Mammary epithelial cell (primary cell): ENCODE results near the gene FAM110C.

Experiments used
- EZH2 ChIP-seq: IDR thresholded peaks from 2 replicates; pipeline ENCODE4 v1.6.1; 2012; ENCODE audit warnings: low read length, inconsistent platforms, borderline replicate concordance
- TF ChIP-seq, protein P1 (sequence below), 2 donors: IDR thresholded peaks in 1 of 2; conservative IDR thresholded peaks in 1 of 2; 2 replicates each; pipeline ENCODE4 v1.5.1; 2011 to 2012; ENCODE audit warnings: inconsistent platforms in 2 of 2, low read length in 2 of 2, mild to moderate bottlenecking in 2 of 2, control low read depth in 1 of 2, low read depth in 1 of 2; ENCODE audit not compliant: insufficient read depth in 1 of 2; ENCODE audit errors: extremely low read depth in 1 of 2

DNA sequence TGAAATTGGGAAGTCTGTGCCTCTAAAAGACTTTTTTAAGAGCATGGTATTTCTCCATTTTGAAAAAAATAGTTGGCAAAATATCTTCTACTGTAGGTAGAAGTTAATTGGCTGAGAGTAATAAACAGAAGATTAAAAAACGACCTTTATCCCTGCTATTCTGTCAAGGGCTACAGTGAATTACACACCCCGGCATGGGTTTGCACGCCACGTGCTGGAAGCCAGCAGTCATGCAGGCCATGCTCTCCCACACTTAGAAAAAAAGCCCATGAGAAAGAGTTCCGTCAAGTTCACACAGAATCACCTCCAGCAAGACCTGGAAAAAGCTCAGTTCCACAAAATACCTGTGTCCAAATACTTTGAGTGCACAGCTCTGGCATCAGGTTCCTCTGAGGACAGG is 26.8 kb downstream of the FAM110C start:
- TF ChIP-seq, protein P1, sequence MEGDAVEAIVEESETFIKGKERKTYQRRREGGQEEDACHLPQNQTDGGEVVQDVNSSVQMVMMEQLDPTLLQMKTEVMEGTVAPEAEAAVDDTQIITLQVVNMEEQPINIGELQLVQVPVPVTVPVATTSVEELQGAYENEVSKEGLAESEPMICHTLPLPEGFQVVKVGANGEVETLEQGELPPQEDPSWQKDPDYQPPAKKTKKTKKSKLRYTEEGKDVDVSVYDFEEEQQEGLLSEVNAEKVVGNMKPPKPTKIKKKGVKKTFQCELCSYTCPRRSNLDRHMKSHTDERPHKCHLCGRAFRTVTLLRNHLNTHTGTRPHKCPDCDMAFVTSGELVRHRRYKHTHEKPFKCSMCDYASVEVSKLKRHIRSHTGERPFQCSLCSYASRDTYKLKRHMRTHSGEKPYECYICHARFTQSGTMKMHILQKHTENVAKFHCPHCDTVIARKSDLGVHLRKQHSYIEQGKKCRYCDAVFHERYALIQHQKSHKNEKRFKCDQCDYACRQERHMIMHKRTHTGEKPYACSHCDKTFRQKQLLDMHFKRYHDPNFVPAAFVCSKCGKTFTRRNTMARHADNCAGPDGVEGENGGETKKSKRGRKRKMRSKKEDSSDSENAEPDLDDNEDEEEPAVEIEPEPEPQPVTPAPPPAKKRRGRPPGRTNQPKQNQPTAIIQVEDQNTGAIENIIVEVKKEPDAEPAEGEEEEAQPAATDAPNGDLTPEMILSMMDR (conservative IDR thresholded peaks at IDR 0.05 in 1 of 2, IDR thresholded peaks at IDR 0.05 in 1 of 2; ENCODE audit: extremely low read depth in 1 of 2, insufficient read depth in 1 of 2, low read depth in 1 of 2, low read length in 2 of 2), result no peak
- no peak for TF ChIP-seq EZH2
